Activated CD4-positive, alpha-beta T cell treated with anti-CD3 and anti-CD28 coated beads for 48 hours (primary cell): ENCODE measurements around the gene APOL1.
"Not testable (repeated sequence)": the region's sequence is repeated elsewhere in the genome, so short reads cannot be mapped to it uniquely, and the experiment has no call there.

Source experiments
- DNase-seq: peaks from one replicate; pipeline ENCODE4 v3.0.0-alpha.2; 2020

Gene APOL1

DNA sequence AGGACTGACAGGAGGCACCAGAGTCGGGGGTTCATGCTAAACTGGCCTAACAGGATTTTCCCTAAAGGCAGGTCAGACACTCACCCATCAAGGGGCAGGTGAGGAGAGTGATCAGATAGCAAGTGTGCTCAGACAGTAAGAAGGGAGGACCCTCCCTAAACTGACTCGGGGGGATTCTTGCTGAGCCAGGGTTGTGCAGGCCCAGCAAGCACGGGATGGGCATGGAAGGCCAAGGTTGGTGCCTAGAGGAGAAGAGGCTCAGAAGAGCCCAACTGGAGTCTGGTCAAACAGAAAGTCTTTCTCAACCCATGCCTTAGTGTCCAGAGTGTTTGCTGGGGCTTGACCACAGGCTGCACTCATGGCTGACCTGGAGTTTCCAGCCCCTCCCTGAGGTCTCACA, 6.2 kb upstream of the APOL1 start:
- no peak for DNase-seq

- DNase-seq: no peak
Observed at GRCh38 chr22:36247955-36248354, 5.0 kb upstream of the APOL1 start.

- no peak for DNase-seq
Observed at GRCh38 chr22:36249160-36249559, 3.8 kb upstream of the APOL1 start.

GRCh38 chr22:36250292-36250960, 2.5 kb upstream of the APOL1 start:
- not testable (repeated sequence) for DNase-seq

- not testable (repeated sequence) for DNase-seq
Observed at GRCh38 chr22:36251979-36252608, 839 bp upstream of the APOL1 start.

DNA sequence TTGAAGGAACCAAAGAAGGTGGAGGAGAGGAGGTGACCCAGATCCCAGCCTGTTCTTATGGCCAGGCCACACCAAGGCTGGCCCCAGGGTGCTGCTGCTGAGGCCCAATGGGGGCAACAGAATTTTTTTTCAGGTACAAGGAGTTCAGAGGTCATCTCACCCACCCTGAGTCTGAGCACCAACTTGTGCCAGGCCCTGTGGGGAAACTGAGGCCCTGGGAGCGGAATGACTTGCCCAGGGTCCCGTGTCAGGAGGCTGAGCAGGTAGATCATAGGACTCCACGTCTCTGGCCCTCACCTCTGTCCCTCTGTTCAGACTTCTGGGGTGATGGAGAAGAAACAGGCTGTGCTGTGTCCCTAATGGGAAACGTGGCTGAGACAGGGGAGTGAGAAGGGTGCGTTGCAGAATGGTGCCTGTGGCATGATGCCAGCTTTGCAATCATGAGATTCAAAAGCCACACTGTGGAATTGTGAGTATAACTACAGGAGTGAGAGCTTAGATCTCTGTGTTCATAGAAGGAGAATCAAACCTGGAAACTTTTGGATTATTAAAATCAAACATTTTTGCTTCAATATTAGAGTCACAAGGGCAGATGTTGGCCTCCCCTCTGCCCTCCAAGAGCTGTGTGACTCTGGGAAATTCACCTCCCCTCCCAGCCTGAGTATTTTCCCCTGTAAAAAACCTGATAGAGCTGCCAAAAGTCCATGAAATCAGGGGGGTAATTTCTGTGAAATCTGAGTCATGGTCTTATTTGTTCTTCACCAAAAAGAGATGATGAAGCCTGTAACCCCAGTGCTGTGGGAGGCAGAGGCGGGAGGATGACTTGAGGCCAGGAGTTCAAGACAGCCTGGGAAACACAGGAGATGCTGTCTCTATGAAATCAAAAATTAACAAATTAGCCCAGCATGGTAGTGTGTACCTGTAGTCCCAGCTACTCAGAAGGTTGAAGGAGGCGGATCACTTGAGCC, 874 bp downstream of the APOL1 start:
- peak; percentile 60 for DNase-seq

DNA sequence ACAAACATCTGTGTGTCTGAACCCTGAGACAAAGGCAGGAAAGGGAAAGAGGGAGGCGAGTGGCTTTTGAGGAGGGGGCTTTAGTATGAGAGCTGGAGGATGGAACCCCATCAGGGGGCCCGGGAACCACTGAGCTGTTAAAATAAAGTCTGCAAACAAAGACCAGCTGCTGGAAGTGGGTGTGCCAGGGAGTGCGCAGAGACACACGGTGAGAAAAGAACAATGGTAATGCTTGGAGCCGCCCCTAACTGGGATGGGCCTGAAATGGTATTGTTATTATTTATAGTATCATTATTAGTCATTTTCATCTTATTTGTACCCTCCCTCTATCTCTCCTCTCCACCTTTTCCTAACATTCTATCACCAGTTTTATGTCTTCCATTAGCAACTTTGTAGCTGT, 2.6 kb downstream of the APOL1 start:
- not testable (repeated sequence) for DNase-seq

GRCh38 chr22:36256478-36256877, 3.5 kb downstream of the APOL1 start:
- DNase-seq: no peak

DNA sequence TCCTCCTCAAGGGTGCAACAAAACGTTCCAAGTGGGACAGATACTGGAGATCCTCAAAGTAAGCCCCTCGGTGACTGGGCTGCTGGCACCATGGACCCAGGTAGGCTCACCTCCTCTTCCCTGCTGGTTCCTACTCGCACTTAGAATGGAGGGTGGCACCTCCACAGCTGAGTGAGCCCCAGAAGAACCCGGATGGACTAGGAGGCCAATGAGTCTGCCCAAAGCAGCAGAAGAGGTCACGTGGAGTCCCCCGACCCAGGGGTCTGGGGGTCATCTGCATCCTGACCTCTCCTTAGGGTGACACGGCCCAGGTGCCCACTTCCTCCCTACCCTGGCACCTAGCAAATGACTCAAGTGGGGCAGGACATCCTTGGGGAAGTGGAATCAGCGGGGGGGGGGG, 4.4 kb downstream of the APOL1 start:
- DNase-seq: no peak

- no peak for DNase-seq
Observed at GRCh38 chr22:36257948-36258670, 5.2 kb downstream of the APOL1 start.

- DNase-seq: peak; percentile 53
Observed at GRCh38 chr22:36258701-36259614, 6.0 kb downstream of the APOL1 start.

DNA sequence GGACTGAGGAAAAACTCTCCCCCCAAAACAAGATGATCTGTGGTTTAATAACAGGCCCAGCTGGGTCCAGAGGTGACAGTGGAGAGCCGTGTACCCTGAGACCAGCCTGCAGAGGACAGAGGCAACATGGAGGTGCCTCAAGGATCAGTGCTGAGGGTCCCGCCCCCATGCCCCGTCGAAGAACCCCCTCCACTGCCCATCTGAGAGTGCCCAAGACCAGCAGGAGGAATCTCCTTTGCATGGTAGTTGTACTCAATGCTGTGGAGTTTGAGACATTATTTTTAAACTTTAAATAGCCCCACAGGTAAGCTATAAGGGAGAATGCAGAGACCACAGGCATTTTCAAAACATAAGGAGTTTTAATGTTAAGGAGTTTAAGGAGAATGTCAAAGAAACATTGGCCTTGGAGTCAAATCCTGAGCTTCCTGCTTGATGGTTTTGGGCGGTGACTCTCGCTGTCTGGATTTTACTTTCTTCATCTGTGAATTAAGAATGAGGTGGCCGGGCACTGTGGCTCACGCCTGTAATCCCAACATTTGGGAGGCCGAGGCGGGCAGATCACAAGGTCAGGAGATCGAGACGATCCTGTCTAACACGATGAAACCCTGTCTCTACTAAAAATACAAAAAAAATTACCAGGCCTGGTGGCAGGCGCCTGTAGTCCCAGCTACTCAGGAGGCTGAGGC, 6.8 kb downstream of the APOL1 start:
- DNase-seq: no peak

GRCh38 chr22:36261675-36262074, 8.7 kb downstream of the APOL1 start:
- not testable (repeated sequence) for DNase-seq

DNA sequence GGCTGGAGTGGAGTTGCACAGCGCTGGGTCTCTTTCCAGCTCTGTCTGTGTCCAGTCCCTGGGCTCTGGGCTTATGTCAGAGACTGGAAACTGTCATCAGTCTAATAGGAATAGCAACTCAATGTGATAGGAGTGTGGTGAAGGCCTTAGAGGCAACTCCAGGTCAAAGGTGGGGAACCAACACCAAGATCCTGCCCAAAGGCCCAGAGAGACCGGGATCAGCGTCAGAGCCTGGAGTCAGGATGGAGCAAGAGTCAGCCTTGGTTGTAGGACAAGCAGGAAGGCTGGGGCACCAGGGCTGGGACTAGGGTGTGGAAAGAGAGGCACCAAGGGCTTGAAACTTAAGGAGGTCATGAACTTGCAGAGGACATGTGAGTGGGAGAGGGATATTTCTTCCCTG, 9.4 kb downstream of the APOL1 start:
- not testable (repeated sequence) for DNase-seq

- DNase-seq: not testable (repeated sequence)
Observed at GRCh38 chr22:36263216-36263673, 10.3 kb downstream of the APOL1 start.

DNA sequence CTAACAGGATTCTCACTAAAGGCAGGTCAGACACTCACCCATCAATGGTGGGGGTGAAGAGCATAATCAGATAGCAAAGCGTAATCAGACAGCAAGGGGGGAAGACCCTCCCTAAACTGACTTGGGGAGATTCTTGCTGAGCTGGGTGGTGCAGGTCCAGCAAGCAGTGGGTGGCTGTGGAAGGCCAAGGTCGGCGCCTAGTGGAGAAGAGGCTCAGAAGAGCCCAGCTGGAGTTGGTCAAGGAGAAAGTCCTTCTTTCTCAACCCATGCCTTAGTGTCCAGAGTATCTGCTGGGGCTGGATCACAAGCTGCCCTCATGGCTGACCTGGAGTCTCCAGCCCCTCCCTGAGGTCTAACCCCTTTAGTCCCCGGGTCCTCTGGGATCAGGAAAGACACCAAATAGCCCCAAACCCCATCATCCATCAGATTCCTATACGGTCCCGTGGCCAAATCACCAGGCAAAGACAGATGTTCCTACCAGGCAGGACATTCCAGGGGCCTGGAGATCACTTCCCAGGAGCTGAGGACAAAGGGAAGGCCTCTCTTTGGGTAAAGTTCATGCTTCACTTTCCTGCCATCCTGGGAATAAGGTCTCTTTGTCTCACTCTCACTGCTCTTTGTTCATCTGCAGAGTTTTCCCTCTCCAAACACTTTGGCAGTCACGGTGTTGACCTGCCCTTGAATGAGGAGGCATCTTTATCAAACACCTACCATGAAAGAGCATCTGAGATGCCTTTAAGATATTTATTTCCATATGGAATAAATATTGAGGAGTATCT, 11.1 kb downstream of the APOL1 start:
- not testable (repeated sequence) for DNase-seq

DNA sequence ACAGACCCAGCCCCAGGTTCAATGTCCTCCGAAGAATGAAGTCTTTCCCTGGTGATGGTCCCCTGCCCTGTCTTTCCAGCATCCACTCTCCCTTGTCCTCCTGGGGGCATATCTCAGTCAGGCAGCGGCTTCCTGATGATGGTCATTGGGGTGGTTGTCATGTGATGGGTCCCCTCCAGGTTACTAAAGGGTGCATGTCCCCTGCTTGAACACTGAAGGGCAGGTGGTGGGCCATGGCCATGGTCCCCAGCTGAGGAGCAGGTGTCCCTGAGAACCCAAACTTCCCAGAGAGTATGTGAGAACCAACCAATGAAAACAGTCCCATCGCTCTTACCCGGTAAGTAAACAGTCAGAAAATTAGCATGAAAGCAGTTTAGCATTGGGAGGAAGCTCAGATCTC, 14.1 kb downstream of the APOL1 start:
- no peak for DNase-seq

GRCh38 chr22:36267896-36268485, 15.1 kb downstream of the APOL1 start:
- DNase-seq: no peak

DNA sequence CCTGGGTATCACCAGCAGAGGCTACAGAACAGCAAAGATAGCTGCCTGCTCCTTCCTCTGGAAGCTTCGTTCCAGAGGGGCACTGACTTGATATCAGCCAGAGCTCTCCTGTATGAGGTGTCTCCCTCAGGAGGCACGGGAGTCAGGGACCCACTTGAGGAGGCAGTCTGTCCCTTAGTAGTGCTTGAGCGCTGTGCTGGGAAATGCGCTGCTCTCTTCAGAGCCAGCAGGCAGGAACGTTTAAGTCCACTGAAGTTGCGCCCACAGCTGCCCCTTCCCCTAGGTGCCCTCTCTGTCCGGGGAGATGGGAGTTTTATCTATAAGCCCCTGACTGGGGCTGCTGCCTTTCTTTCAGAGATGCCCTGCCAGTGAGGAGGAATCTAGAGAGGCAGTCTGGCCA, 18.3 kb downstream of the APOL1 start:
- not testable (repeated sequence) for DNase-seq

- DNase-seq: not testable (repeated sequence)
Observed at GRCh38 chr22:36271951-36272350, 19.0 kb downstream of the APOL1 start.
